Left colon (tissue), 2 donors: ENCODE data around the gene MAB21L4. TPM values are rescaled to one million over a fixed set of nuclear protein-coding genes. Genes with fewer than 3 reads are reported as not detected.
A peak's percentile ranks its signal among the peaks of the same experiment; 100 is the strongest.

Source experiments
- ATAC-seq: fragments of 200-7000 bp; cut with Tn5 transposase; one replicate; pipeline ENCODE4 v1.9.1; 2020; ENCODE audit warnings: mild to moderate bottlenecking, moderate library complexity
- DNase-seq, 2 donors: peaks; one replicate each; pipeline ENCODE4 v3.0.0-alpha.2; 2020
- intact Hi-C, 2 donors: fragments of 100-400 bp; cut with DNase I in 1 of 2; cut with micrococcal nuclease in 1 of 2; formaldehyde crosslinking; loops; one replicate each; pipeline versions ENCODE4 v1.11.2 to v1.14.0; 2022; cut with DNase I, micrococcal nuclease
- total RNA-seq, 2 donors: library from RNA; stranded (reverse); fragmentation: NEBNext Ultra II Directional; extraction: Animal tissue kit (Norgen Biotek cat#: 25700); gene quantifications; one replicate each; pipeline ENCODE4 v1.2.1, GENCODE V29; 2021
- donor health status: DM: no; HTN: no; CAD: no.
- donor health status: DM: yes; HTN: yes; CAD: no.

The MAB21L4 gene
- total RNA-seq, 2 donors from 2014 or later, result 4.5 to 11.8 TPM

- no peak for DNase-seq
- intact Hi-C loops, result no loop called here
- no peak for ATAC-seq
These were observed 6.1 kb upstream of the MAB21L4 start for GRCh38 chr2:240901986-240902614.

- intact Hi-C loops, result no loop called here
- ATAC-seq, result no peak
These were observed 4.3 kb upstream of the MAB21L4 start for GRCh38 chr2:240900141-240900860.

GRCh38 chr2:240899468-240899865, 3.5 kb upstream of the MAB21L4 start:
- intact Hi-C loops, result no loop called here
- no peak for DNase-seq
- no peak for ATAC-seq

More at GRCh38 chr2:240900141-240900860, 4.3 kb upstream of the MAB21L4 start:
- no peak for DNase-seq

GRCh38 chr2:240898731-240899467, 2.9 kb upstream of the MAB21L4 start:
- ATAC-seq (no peak), DNase-seq (no peak)
- intact Hi-C loops, result no loop called here

GRCh38 chr2:240898108-240898730, 2.3 kb upstream of the MAB21L4 start:
- ATAC-seq, result peak; percentile 59
- no peak for DNase-seq
- intact Hi-C loops, result no loop called here

- ATAC-seq, result peak; percentile 60
- peak; percentile 57 to 78 for DNase-seq
These were observed 1.1 kb upstream of the MAB21L4 start for GRCh38 chr2:240896871-240897692.

GRCh38 chr2:240896394-240896793, 438 bp upstream of the MAB21L4 start:
- intact Hi-C loops, result no loop called here
- ATAC-seq (peak; percentile 4), DNase-seq (no peak)

More at GRCh38 chr2:240896871-240897692, 1.1 kb upstream of the MAB21L4 start:
- intact Hi-C loops, result no loop called here

- ATAC-seq, result no peak
- intact Hi-C loops, result no loop called here
- DNase-seq, result no peak
These were observed 959 bp downstream of the MAB21L4 start for GRCh38 chr2:240894836-240895558.

- ATAC-seq (no peak), DNase-seq (no peak)
- intact Hi-C loops, result no loop called here
These were observed 1.9 kb downstream of the MAB21L4 start for GRCh38 chr2:240894006-240894405.

- no peak for DNase-seq
- intact Hi-C loops, result no loop called here
- no peak for ATAC-seq
These were observed 2.6 kb downstream of the MAB21L4 start for GRCh38 chr2:240893363-240893844.

GRCh38 chr2:240892925-240893324, 3.0 kb downstream of the MAB21L4 start:
- intact Hi-C loops, result no loop called here
- ATAC-seq (no peak), DNase-seq (no peak)

GRCh38 chr2:240892356-240892755, 3.6 kb downstream of the MAB21L4 start:
- DNase-seq, result no peak
- no peak for ATAC-seq
- intact Hi-C loops, result no loop called here

- DNase-seq (no peak), ATAC-seq (peak; percentile 31)
- intact Hi-C loops, result no loop called here
These were observed 4.2 kb downstream of the MAB21L4 start for GRCh38 chr2:240891492-240892340.

GRCh38 chr2:240890691-240891090, 5.3 kb downstream of the MAB21L4 start:
- no peak for DNase-seq

GRCh38 chr2:240889601-240890560, 6.1 kb downstream of the MAB21L4 start:
- ATAC-seq, result peak; percentile 92

More at GRCh38 chr2:240890691-240891090, 5.3 kb downstream of the MAB21L4 start:
- intact Hi-C loops, result no loop called here
- ATAC-seq, result no peak

More at GRCh38 chr2:240889601-240890560, 6.1 kb downstream of the MAB21L4 start:
- DNase-seq, result peak; percentile 70 to 80
- intact Hi-C loops, result no loop called here
